HG03520 (cell line): ENCODE data around the gene SCGN.

Experiments
- ATAC-seq: cut with Tn5 transposase; IDR thresholded peaks from one replicate; pipeline ENCODE4 v1.9.1; 2021; ENCODE audit warnings: mild to moderate bottlenecking, moderate library complexity; ENCODE audit not compliant: unreplicated experiment

SCGN gene

DNA sequence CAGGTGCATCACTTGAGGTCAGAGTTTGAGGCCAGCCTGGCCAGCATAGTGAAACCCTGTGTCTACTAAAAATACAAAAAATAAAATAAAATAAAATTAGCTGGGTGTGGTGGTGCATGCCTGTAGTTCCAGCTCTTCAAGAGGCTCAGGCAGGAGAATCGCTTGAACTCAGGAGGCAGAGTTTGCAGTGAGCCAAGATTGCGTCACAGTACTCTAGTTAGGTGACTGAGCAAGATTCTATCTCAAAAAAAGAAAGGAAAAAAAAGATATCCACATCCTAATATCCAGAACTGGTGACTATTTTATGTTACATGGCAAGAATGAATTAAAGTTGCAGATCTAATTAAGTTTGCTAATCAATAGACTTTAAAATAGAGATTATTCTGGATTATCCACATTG is 32.5 kb downstream of the SCGN start:
- ATAC-seq = no peak

GRCh38 chr6:25685251-25685650 is 33.2 kb downstream of the SCGN start:
- no peak for ATAC-seq

GRCh38 chr6:25685896-25686295 is 33.9 kb downstream of the SCGN start:
- ATAC-seq = no peak

- ATAC-seq = no peak
Measured at GRCh38 chr6:25686856-25687255, 34.8 kb downstream of the SCGN start.

DNA sequence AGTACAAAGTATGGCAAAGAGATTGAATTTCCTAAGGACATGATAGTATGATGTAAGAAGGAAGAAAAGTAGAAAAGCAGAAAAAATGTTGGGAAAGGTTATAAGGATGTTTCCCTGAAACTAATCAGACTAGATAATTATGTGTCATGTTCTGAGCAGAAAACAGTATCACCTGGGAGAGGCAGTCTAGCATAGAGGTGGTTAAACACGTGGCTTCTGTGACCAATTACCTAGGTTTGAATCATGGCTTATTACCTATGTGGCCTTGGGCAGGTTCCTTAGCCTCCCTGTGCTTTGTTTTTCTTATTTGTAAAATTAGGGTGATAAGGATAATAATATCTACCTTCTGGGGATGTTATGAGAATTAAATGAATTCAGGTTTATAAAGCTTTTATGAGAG is 38.0 kb downstream of the SCGN start:
- ATAC-seq = no peak

DNA sequence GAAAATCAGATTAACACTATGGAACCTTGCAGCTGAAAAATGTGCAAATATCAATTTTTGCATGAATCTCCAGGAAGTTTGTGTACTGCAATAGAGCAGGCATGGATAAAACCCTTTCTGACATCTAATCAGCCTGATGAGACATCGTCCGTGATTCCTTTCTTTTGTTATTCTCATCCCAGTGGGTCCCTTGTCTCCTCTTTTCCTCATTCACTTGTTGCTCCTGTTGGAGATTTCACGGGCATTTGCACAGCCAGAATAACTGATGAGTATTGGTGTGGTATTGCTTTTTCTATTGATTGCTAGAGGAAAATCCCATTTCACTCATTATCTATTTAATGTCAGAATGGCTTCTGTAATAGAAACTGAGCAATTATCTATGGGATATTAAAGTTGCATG is 39.9 kb downstream of the SCGN start:
- no peak for ATAC-seq

DNA sequence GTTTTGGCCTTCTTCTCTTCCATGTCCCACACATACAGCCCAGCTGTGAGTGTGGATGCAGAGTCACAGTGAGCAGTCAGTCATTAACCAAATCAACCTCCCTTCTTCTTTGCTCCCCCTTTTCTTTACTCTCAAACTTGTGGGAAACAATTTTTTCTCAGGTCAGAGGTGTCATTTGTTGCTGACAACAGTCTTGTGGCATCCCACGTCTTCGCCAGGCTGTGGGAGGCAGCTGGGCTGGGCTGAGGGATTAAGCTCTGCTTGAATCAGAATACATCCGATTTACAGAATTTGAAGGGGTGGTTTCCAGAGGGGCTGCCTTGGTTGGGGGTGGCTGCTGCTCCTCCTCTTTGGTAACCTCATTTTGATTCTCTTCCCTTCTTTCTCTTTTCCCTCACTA is 40.5 kb downstream of the SCGN start:
- no peak for ATAC-seq

DNA sequence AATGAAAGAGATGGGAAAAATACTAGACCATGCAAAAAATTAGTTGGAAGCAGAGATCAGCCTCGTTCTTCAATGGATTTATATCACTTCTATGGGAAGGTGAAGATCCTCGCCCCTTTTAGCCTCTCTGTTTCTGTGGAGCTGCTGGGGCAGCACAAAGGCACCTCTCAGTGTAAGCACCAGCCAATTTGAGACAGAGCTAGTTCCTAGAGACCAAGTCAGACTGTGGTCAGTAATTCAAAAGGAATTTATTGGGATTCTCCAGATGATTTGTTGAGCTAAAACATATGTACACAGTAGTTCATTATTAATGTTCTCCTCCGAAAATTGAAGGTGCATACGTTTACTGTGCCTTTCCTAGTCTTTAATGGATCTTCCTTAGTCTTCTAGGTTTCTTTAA is 42.4 kb downstream of the SCGN start:
- ATAC-seq = no peak

GRCh38 chr6:25695671-25696070 is 43.7 kb downstream of the SCGN start:
- no peak for ATAC-seq

- ATAC-seq = no peak
Measured at GRCh38 chr6:25697537-25698340, 45.7 kb downstream of the SCGN start.

DNA sequence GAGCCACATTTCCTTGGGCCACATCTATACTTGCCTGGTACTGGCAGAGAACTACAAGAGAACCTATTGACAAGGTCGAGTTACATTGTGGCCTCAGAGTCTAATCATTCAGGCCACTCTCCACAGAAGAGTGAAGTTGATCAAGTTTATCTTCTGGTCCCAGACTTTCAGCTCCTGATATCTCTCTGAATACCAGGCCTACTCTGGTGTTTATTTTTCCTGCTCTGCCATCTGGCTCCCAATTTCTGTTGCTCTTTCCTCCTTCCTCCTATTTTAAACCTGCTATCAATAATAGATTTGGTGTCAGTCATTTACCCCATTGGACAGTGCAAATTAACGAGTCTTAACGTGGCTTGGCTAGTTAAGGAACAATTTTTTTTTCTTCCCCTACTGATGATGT is 46.6 kb downstream of the SCGN start:
- no peak for ATAC-seq

DNA sequence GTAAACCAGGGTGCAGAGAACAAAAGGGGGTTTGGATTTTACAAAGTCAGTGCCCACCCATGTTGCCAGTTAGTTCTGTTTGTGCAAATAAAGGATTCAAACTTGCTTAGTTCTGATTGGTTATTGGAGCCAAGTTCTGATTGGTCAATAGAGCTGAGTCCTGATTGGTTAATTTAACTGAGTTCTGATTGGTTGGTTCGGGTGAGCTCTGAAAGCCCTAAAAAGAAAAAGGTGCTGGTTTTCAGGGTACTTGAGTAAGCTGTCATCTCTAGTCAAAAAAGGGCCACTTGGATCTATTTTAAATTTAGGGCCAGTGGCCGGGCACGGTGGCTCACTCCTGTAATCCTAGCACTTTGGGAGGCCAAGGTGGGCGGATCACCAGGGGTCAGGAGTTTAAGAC is 47.6 kb downstream of the SCGN start:
- no peak for ATAC-seq

DNA sequence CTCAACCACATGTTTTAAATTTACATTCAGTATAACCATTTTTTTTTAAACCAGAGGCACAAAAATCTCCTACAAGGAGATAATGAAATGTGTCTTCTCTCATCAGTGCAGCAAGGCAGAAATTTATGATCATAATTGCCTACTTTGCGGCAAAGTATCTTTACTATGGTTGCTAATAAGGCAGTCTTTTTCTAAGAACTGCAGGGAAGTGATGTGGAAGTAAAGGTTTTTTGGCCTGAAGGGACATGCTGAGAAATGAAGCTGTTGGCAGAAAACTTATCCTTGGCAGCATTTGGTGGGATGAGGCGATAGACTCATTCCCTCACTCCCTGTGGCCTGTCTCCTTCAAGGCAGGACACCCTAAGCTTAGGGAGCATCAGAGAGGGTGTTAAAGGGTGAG is 48.7 kb downstream of the SCGN start:
- no peak for ATAC-seq

DNA sequence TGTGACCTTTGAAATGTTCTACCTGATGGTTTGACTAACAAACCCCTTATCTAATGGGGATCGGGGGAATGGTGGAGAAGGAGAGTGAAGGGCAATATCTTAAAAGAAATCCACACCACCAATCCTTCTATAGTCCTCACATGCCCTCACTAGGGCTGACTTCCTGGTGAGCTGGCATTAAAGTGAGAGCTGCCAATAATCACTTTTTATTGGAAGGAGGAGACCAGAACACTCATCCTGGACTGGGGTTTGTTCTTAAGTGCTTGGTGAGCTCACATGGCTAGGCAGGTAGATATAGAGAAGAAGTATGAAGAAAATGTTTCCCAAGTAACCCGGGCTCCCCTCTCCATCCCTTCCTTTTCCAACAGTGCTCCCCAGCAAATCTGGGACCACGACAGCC is 49.8 kb downstream of the SCGN start:
- ATAC-seq = no peak

DNA sequence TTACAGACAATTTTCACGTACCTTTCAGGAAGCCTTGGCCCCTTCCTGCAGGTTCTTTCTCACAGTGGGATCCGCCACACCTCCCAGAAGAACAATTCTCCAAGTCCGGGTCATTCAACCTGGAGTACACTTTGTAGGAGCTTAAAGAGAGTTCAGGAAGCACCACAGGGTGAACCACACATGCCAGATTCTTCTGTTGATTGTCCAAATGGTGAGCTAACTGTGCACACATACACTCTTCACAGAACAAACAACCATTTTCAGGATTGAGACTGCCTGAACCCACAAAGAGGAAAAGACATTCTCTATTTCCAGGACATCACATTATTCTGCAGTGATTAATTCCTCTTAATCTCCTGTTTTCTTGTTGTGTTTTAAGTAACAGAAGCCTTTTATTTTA is 51.0 kb downstream of the SCGN start:
- no peak for ATAC-seq

GRCh38 chr6:25704001-25704400 is 52.0 kb downstream of the SCGN start:
- no peak for ATAC-seq

DNA sequence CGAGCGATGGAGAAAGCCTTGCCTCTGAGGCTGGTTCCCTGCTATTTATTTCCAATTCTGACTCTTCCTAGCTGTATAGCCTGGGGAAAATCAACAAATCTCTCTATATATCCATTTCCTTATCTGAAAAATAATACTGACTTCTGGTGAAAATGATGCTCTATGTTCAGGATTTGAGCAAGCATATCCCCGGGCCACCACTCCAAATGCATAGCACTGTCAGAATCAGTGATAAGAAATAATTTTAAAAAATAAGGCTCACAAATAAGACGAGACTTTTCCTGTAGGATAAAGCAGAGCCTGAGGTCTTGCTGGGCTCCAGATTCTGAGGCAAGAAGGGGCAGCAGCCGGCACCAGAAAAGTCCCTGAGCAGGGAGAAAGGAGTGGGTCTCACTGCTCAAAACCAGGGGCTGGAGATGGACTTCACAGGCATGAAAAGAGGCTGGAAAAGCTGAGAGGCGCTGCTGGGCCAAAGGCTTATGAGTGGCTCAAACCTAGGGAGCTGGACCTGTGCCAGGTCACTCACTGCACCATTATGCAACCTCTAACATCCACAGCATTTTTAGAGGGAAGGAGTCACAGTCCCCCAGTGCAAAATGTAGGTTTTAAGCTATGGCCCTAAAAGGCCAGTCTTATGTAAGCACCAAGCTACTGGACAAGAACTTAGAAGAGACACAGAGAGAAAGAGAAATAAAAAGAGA is 54.4 kb downstream of the SCGN start:
- no peak for ATAC-seq

- ATAC-seq = no peak
Measured at GRCh38 chr6:25709761-25710160, 57.7 kb downstream of the SCGN start.

DNA sequence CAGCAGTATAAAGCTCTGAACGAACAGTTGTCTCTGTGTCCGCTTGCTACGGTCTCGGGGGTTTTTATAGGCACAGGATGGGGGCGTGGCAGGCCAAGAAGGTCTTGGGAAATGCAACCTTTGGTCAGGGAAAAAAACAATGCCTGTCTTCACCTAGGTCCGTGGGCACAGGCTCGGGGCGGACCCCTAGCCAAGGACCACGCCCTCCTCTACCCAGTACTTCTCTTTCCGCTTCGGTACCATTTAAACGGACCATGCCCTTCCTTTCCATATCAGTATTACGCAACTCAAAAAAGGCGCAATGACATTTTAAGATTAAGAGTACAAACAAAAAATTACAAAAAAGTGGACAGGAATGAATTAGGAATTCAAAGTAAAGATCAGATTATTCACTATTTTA is 58.3 kb downstream of the SCGN start:
- ATAC-seq = no peak

GRCh38 chr6:25713824-25714223 is 61.8 kb downstream of the SCGN start:
- ATAC-seq = no peak

DNA sequence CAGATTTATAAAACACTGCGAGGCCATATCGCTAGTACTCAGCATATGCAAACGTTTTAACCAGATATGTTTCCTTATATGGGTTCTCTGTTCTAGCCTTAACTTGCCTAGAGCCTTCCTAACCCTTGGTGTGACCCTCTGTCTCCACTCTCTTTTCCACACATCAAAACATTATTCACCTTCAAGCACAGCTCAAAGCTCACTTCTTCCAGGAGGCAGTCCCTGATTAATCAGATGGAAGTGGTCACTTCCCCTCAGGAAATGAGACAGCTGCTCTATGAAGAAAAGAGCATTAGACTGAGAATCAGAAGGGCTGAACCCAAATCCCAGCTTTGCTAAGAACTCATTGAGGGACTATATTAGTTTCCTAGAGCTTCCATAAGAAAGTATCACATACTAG is 62.8 kb downstream of the SCGN start:
- no peak for ATAC-seq

DNA sequence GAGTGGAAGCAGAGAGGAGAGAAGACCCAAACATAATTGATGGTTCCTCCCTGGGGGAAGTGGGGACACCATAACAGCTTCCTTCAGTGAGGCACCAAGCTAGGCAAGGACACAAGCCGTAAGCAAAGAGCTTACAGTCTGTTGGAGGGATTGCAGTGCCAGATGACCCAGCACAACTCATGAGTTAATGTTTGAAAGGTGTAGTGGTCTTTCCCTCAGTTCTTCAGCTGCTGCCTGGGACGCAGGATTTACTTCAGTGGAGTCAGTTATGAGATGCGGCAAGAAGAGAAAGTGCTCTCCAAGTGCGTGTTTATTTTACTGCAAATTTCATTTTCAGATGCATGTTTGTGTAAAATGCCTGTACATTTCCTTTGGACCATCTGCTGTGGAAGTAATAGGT is 63.8 kb downstream of the SCGN start:
- ATAC-seq = no peak
